NCI-H1694 treated with DMSO at 0.1 percent for 48 hours (cell line): ENCODE measurements around the gene PSMD14.

Experiments
- DNase-seq: peaks from one replicate; lab custom pipeline; 2025; lab: John Stamatoyannopoulos, UW

PSMD14 gene

GRCh38 chr2:161418715-161419637, 110.8 kb downstream of the PSMD14 start:
- DNase-seq: no peak

GRCh38 chr2:161419638-161420190, 111.5 kb downstream of the PSMD14 start:
- no peak for DNase-seq

- DNase-seq: no peak
These were observed 112.3 kb downstream of the PSMD14 start for GRCh38 chr2:161420406-161421074.

- no peak for DNase-seq
These were observed 113.5 kb downstream of the PSMD14 start for GRCh38 chr2:161421686-161422085.

- DNase-seq: no peak
These were observed 114.7 kb downstream of the PSMD14 start for GRCh38 chr2:161422816-161423403.

GRCh38 chr2:161423421-161424393, 115.5 kb downstream of the PSMD14 start:
- no peak for DNase-seq

- DNase-seq: no peak
These were observed 116.2 kb downstream of the PSMD14 start for GRCh38 chr2:161424394-161424769.

GRCh38 chr2:161424891-161425727, 116.9 kb downstream of the PSMD14 start:
- no peak for DNase-seq

GRCh38 chr2:161425728-161426454, 117.7 kb downstream of the PSMD14 start:
- DNase-seq: no peak

GRCh38 chr2:161426455-161426921, 118.3 kb downstream of the PSMD14 start:
- DNase-seq: no peak

GRCh38 chr2:161426922-161427663, 118.9 kb downstream of the PSMD14 start:
- no peak for DNase-seq

- DNase-seq: no peak
These were observed 119.7 kb downstream of the PSMD14 start for GRCh38 chr2:161427664-161428587.

GRCh38 chr2:161430386-161430785, 122.2 kb downstream of the PSMD14 start:
- no peak for DNase-seq

GRCh38 chr2:161432107-161432506, 123.9 kb downstream of the PSMD14 start:
- DNase-seq: no peak

GRCh38 chr2:161434118-161434517, 125.9 kb downstream of the PSMD14 start:
- DNase-seq: no peak

GRCh38 chr2:161436411-161436810, 128.2 kb downstream of the PSMD14 start:
- no peak for DNase-seq

- DNase-seq: no peak
These were observed 130.4 kb downstream of the PSMD14 start for GRCh38 chr2:161438598-161438997.

- no peak for DNase-seq
These were observed 136.9 kb downstream of the PSMD14 start for GRCh38 chr2:161445097-161445496.
